ENCODE results near the gene KIF7. TPM values are rescaled to one million over a fixed set of nuclear protein-coding genes. Genes with fewer than 3 reads are reported as not detected.

The KIF7 gene
- total and polyA plus RNA-seq, 3 experiments from 2014 or later, result 2.4 to 2.7 TPM; not detected in 1

DNA sequence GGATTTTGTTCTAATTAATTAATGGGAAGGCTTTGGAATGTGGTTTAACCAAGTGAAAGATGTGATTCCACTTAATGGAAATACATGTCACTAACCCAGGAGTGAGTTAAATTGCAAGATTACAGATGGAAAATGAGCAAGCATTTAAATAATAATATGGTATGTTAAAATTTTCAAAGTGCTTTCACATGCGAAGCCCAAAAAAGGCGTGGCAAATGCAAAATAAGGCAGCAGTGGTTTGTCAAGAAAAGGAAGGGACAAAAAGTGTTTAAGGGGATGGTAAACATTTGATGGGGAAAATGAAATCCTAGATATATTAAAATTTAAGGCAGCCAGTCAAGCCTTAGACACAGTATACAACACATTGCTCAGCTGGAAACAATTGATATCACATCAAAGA is 77.1 kb downstream of the KIF7 start:
- ChIA-PET POLR2A (no interaction called here), CTCF (no interaction called here)
- Mint-ChIP-seq H3K4me3 (peak overlapping the region in 1 of 7 donors; percentile 3), H3K4me1 (peaks cover 9 to 33% (median 17%) of the 10 kb centered on the region in 3 donors), H3K27me3 (peaks cover 0 to 3% of the 10 kb centered on the region in 2 donors), H3K36me3 (peaks cover 0 to 3% (median 0%) of the 10 kb centered on the region in 3 donors), H3K9me3 (no peaks in the 10 kb centered on the region), H3K27ac (peak overlapping the region in 1 of 8 donors; percentile 13)
- Histone ChIP-seq H3K9me3 (ENCODE audit: low read length) (no peaks in the 10 kb centered on the region), H3K27me3 (ENCODE audit: insufficient read depth, low read length, poor library complexity, severe bottlenecking) (no peaks in the 10 kb centered on the region), H3K36me3 (ENCODE audit: insufficient read depth, low read length) (no peaks in the 10 kb centered on the region), H3K4me3 (ENCODE audit: low read length) (no peak overlapping the region), H3K4me1 (ENCODE audit: insufficient read depth, low read length) (no peaks in the 10 kb centered on the region), H3K27ac (ENCODE audit: low read depth, low read length) (no peak overlapping the region)
- no peak for DNase-seq

Other genes starting within 250 kb of the KIF7 start
- not detected for gene RHCG, start 158.9 kb downstream of the KIF7 start, total RNA-seq
- not detected for gene RHCG, start 158.9 kb downstream of the KIF7 start, polyA plus RNA-seq
- 10 to 100 TPM; 14.0 TPM for gene TICRR, start 80.0 kb downstream of the KIF7 start, total RNA-seq
- not detected for gene TICRR, start 80.0 kb downstream of the KIF7 start, polyA plus RNA-seq
- gene PLIN1, start 23.9 kb upstream of the KIF7 start, total RNA-seq, result under 1 TPM; 0.35 to 0.50 TPM
- gene PLIN1, start 23.9 kb upstream of the KIF7 start, polyA plus RNA-seq, result not detected
- gene PEX11A, start 35.3 kb upstream of the KIF7 start, total RNA-seq, result 1 to 10 TPM; 2.9 to 3.5 TPM
- gene PEX11A, start 35.3 kb upstream of the KIF7 start, polyA plus RNA-seq, result 2.8 TPM
- gene WDR93, start 35.3 kb upstream of the KIF7 start, total RNA-seq, result not detected
- 0.08 TPM for gene WDR93, start 35.3 kb upstream of the KIF7 start, polyA plus RNA-seq
- 1 to 10 TPM; 5.3 to 5.6 TPM for gene MESP1, start 95.8 kb upstream of the KIF7 start, total RNA-seq
- gene MESP1, start 95.8 kb upstream of the KIF7 start, polyA plus RNA-seq, result 0.60 TPM
- not detected for gene MESP2, start 120.9 kb upstream of the KIF7 start, total RNA-seq
- gene MESP2, start 120.9 kb upstream of the KIF7 start, polyA plus RNA-seq, result not detected
- gene ANPEP, start 159.4 kb upstream of the KIF7 start, total RNA-seq, result under 1 TPM; 0.85 to 1.00 TPM
- gene ANPEP, start 159.4 kb upstream of the KIF7 start, polyA plus RNA-seq, result not detected
- gene AP3S2, start 238.5 kb upstream of the KIF7 start, total RNA-seq, result 10 to 100 TPM; 23.5 to 24.5 TPM
- gene AP3S2, start 238.5 kb upstream of the KIF7 start, polyA plus RNA-seq, result 35.8 TPM

All from CD8-positive, alpha-beta memory T cell (primary cell).